SK-N-MC (cell line): ENCODE results near the gene LRP4.

Experiments
- DNase-seq: peaks from one replicate; pipeline ENCODE4 v3.0.0-alpha.2; 2011; ENCODE audit warnings: low read depth, low spot score
- H3K27ac ChIP-seq: fragments of 200-600 bp; sonication (generic); 2 replicates; pipeline ENCODE4 v1.5.1; 2016; ENCODE audit warnings: mixed run types
- H3K36me3 ChIP-seq: fragments of 200-600 bp; sonication (generic); 2 replicates; pipeline ENCODE4 v1.6.1; 2017; ENCODE audit warnings: antibody characterized with exemption, low read length, mixed read lengths; ENCODE audit not compliant: insufficient read depth
- H3K4me3 ChIP-seq: fragments of 200-600 bp; sonication (generic); 2 replicates; pipeline ENCODE4 v1.5.1; 2016
- H3K9ac ChIP-seq: fragments of 200-600 bp; sonication (generic); 2 replicates; pipeline ENCODE4 v1.8.0; 2017; ENCODE audit warnings: mixed run types, mixed read lengths; ENCODE audit not compliant: insufficient read length
- H3K9me3 ChIP-seq: fragments of 200-600 bp; sonication (generic); 2 replicates; pipeline ENCODE4 v1.6.1; 2017; ENCODE audit warnings: low read depth, mild to moderate bottlenecking, antibody characterized with exemption, low read length, moderate library complexity, mixed read lengths
- EZH2 ChIP-seq: fragments of 200-600 bp; sonication (generic); IDR thresholded peaks from one replicate; pipeline ENCODE4 v1.6.1; 2017; ENCODE audit warnings: antibody characterized with exemption
- FOXP2 ChIP-seq: optimal IDR thresholded peaks from 2 replicates; pipeline ENCODE3; 2011; ENCODE audit warnings: mild to moderate bottlenecking, moderate library complexity; ENCODE audit not compliant: insufficient read depth; ENCODE audit errors: extremely low read length, control extremely low read depth
- POLR2AphosphoS5 ChIP-seq: IDR thresholded peaks from 2 replicates; pipeline ENCODE4 v1.6.1; 2012; ENCODE audit warnings: mild to moderate bottlenecking, low read depth, low read length, borderline replicate concordance

LRP4 gene

GRCh38 chr11:46838501-46838900 is 79.8 kb downstream of the LRP4 start:
- no peak for DNase-seq
- TF ChIP-seq POLR2AphosphoS5 (no peak), FOXP2 (no peak), EZH2 (no peak)
- no peak overlapping the region for H3K4me3 ChIP-seq
- H3K9ac ChIP-seq = no peak overlapping the region
- H3K36me3 ChIP-seq = peaks cover 34% of the 10 kb centered on the region
- H3K9me3 ChIP-seq = no peaks in the 10 kb centered on the region
- no peak overlapping the region for H3K27ac ChIP-seq

- TF ChIP-seq POLR2AphosphoS5 = no peak
- TF ChIP-seq EZH2 = no peak
- TF ChIP-seq FOXP2 = no peak
- no peak overlapping the region for H3K4me3 ChIP-seq
- no peak overlapping the region for H3K27ac ChIP-seq
- H3K9me3 ChIP-seq = no peaks in the 10 kb centered on the region
- no peak for DNase-seq
- peaks cover 34% of the 10 kb centered on the region for H3K36me3 ChIP-seq
- no peak overlapping the region for H3K9ac ChIP-seq
These were observed 80.5 kb downstream of the LRP4 start for GRCh38 chr11:46837860-46838259.

GRCh38 chr11:46836870-46837269 is 81.5 kb downstream of the LRP4 start:
- no peaks in the 10 kb centered on the region for H3K9me3 ChIP-seq
- no peak overlapping the region for H3K9ac ChIP-seq
- TF ChIP-seq FOXP2 (no peak), EZH2 (no peak), POLR2AphosphoS5 (no peak)
- no peak overlapping the region for H3K4me3 ChIP-seq
- no peak overlapping the region for H3K27ac ChIP-seq
- no peak for DNase-seq
- peaks cover 31% of the 10 kb centered on the region for H3K36me3 ChIP-seq

- TF ChIP-seq EZH2 (no peak), POLR2AphosphoS5 (no peak), FOXP2 (no peak)
- no peak overlapping the region for H3K9ac ChIP-seq
- H3K4me3 ChIP-seq = no peak overlapping the region
- no peak for DNase-seq
- H3K27ac ChIP-seq = no peak overlapping the region
- peaks cover 28% of the 10 kb centered on the region for H3K36me3 ChIP-seq
- no peaks in the 10 kb centered on the region for H3K9me3 ChIP-seq
These were observed 81.9 kb downstream of the LRP4 start for GRCh38 chr11:46836431-46836830.

GRCh38 chr11:46835897-46836296 is 82.5 kb downstream of the LRP4 start:
- Histone ChIP-seq H3K4me3 (no peak overlapping the region), H3K9me3 (no peaks in the 10 kb centered on the region), H3K9ac (no peak overlapping the region), H3K36me3 (peaks cover 26% of the 10 kb centered on the region), H3K27ac (no peak overlapping the region)
- TF ChIP-seq FOXP2 (no peak), POLR2AphosphoS5 (no peak), EZH2 (no peak)
- no peak for DNase-seq

- no peak overlapping the region for H3K27ac ChIP-seq
- TF ChIP-seq FOXP2 (no peak), POLR2AphosphoS5 (no peak), EZH2 (no peak)
These were observed 83.5 kb downstream of the LRP4 start for GRCh38 chr11:46834821-46835220.

GRCh38 chr11:46832511-46833214 is 85.7 kb downstream of the LRP4 start:
- TF ChIP-seq FOXP2 = no peak
- no peak for TF ChIP-seq EZH2
- TF ChIP-seq POLR2AphosphoS5 = no peak
- Histone ChIP-seq H3K27ac (peak overlapping the region; percentile 26; the same call in 1 of the 2 replicates), H3K9me3 (no peaks in the 10 kb centered on the region), H3K36me3 (peaks cover 14% of the 10 kb centered on the region), H3K9ac (no peak overlapping the region), H3K4me3 (no peak overlapping the region)
- DNase-seq = no peak

More at GRCh38 chr11:46834821-46835220, 83.5 kb downstream of the LRP4 start:
- no peaks in the 10 kb centered on the region for H3K9me3 ChIP-seq
- DNase-seq = no peak
- no peak overlapping the region for H3K4me3 ChIP-seq
- H3K9ac ChIP-seq = no peak overlapping the region
- peaks cover 20% of the 10 kb centered on the region for H3K36me3 ChIP-seq

GRCh38 chr11:46827995-46828394 is 90.4 kb downstream of the LRP4 start:
- Histone ChIP-seq H3K9ac (no peak overlapping the region), H3K9me3 (no peaks in the 10 kb centered on the region), H3K4me3 (no peak overlapping the region), H3K36me3 (no peaks in the 10 kb centered on the region; the same call in 1 of the 2 replicates), H3K27ac (no peak overlapping the region)
- TF ChIP-seq POLR2AphosphoS5 (no peak), EZH2 (no peak), FOXP2 (no peak)
- no peak for DNase-seq
